Measurements from ENCODE around the gene ANO10. TPM values are rescaled to one million over a fixed set of nuclear protein-coding genes. Genes with fewer than 3 reads are reported as not detected.

ANO10 gene
- total and polyA plus RNA-seq, 4 donors: 19.0 to 46.8 (median 32.0) TPM

- ATAC-seq (ENCODE audit: low FRiP score) (no peak), DNase-seq (no peak)
- 84 to 86% methylated on average over 5 of the region's 5 CpGs for WGBS, 2 donors
- H3K9me3 ChIP-seq (ENCODE audit: control insufficient read depth, low read length): no peaks in the 10 kb centered on the region
- peaks cover 0 to 3% of the 10 kb centered on the region in 2 donors for H3K36me3 ChIP-seq (ENCODE audit: control insufficient read depth in 1 of 2, insufficient read depth in 2 of 2, low read length in 1 of 2)
- H3K4me1 ChIP-seq (ENCODE audit: control insufficient read depth in 1 of 2, insufficient read depth in 2 of 2, low read length in 2 of 2): no peaks in the 10 kb centered on the region
- intact Hi-C loops (cut with DNase I): no loop called here
- no peaks in the 10 kb centered on the region for H3K27me3 ChIP-seq (ENCODE audit: control insufficient read depth in 1 of 2, insufficient read depth in 2 of 2, low read length in 1 of 2)
- H3K4me3 ChIP-seq (ENCODE audit: low read length in 2 of 2): no peak overlapping the region
- H3K27ac ChIP-seq (ENCODE audit: low read depth in 1 of 2, low read length in 2 of 2): no peak overlapping the region
These were observed 108.9 kb downstream of the ANO10 start for GRCh38 chr3:43512754-43513404.

- no peaks in the 10 kb centered on the region for H3K4me1 ChIP-seq (ENCODE audit: control insufficient read depth in 1 of 2, insufficient read depth in 2 of 2, low read length in 2 of 2)
- H3K4me3 ChIP-seq (ENCODE audit: low read length in 2 of 2): no peak overlapping the region
- intact Hi-C loops (cut with DNase I): loop anchor here in 1 of 2 donors (10.0 kb wide), 1 partner anchor 342 kb away; no protein-coding TSS in a partner anchor
- 68 to 70% methylated on average over 4 of the region's 4 CpGs for WGBS, 2 donors
- H3K27me3 ChIP-seq (ENCODE audit: control insufficient read depth in 1 of 2, insufficient read depth in 2 of 2, low read length in 1 of 2): no peaks in the 10 kb centered on the region
- no peak for DNase-seq
- no peaks in the 10 kb centered on the region for H3K9me3 ChIP-seq (ENCODE audit: control insufficient read depth, low read length)
- H3K27ac ChIP-seq (ENCODE audit: low read depth in 1 of 2, low read length in 2 of 2): no peak overlapping the region
- H3K36me3 ChIP-seq (ENCODE audit: control insufficient read depth in 1 of 2, insufficient read depth in 2 of 2, low read length in 1 of 2): no peaks in the 10 kb centered on the region
- ATAC-seq (ENCODE audit: low FRiP score): no peak
These were observed 115.2 kb downstream of the ANO10 start for GRCh38 chr3:43506644-43507043.

- Histone ChIP-seq H3K9me3 (ENCODE audit: control insufficient read depth, low read length) (no peaks in the 10 kb centered on the region), H3K4me3 (ENCODE audit: low read length in 2 of 2) (no peak overlapping the region), H3K27ac (ENCODE audit: low read depth in 1 of 2, low read length in 2 of 2) (no peak overlapping the region), H3K4me1 (ENCODE audit: control insufficient read depth in 1 of 2, insufficient read depth in 2 of 2, low read length in 2 of 2) (no peaks in the 10 kb centered on the region), H3K27me3 (ENCODE audit: control insufficient read depth in 1 of 2, insufficient read depth in 2 of 2, low read length in 1 of 2) (no peaks in the 10 kb centered on the region), H3K36me3 (ENCODE audit: control insufficient read depth in 1 of 2, insufficient read depth in 2 of 2, low read length in 1 of 2) (no peaks in the 10 kb centered on the region)
- intact Hi-C loops (cut with DNase I): loop anchor here in 1 of 2 donors (10.0 kb wide), 1 partner anchor 341 kb away; no protein-coding TSS in a partner anchor
- 50 to 51% methylated on average over 3 of the region's 3 CpGs for WGBS, 2 donors
- ATAC-seq (ENCODE audit: low FRiP score) (no peak), DNase-seq (no peak)
These were observed 116.5 kb downstream of the ANO10 start for GRCh38 chr3:43505351-43505750.

- H3K27me3 ChIP-seq (ENCODE audit: control insufficient read depth in 1 of 2, insufficient read depth in 2 of 2, low read length in 1 of 2): no peaks in the 10 kb centered on the region
- H3K4me3 ChIP-seq (ENCODE audit: low read length in 2 of 2): no peak overlapping the region
- no peaks in the 10 kb centered on the region for H3K9me3 ChIP-seq (ENCODE audit: control insufficient read depth, low read length)
- 35 to 51% methylated on average over 2 of the region's 2 CpGs for WGBS, 2 donors
- intact Hi-C loops (cut with DNase I): loop anchor here in 1 of 2 donors (10.0 kb wide), 1 partner anchor 338 kb away; no protein-coding TSS in a partner anchor
- no peak for DNase-seq
- no peak for ATAC-seq (ENCODE audit: low FRiP score)
- no peaks in the 10 kb centered on the region for H3K36me3 ChIP-seq (ENCODE audit: control insufficient read depth in 1 of 2, insufficient read depth in 2 of 2, low read length in 1 of 2)
- no peaks in the 10 kb centered on the region for H3K4me1 ChIP-seq (ENCODE audit: control insufficient read depth in 1 of 2, insufficient read depth in 2 of 2, low read length in 2 of 2)
- H3K27ac ChIP-seq (ENCODE audit: low read depth in 1 of 2, low read length in 2 of 2): no peak overlapping the region
These were observed 118.6 kb downstream of the ANO10 start for GRCh38 chr3:43503067-43503728.

DNA sequence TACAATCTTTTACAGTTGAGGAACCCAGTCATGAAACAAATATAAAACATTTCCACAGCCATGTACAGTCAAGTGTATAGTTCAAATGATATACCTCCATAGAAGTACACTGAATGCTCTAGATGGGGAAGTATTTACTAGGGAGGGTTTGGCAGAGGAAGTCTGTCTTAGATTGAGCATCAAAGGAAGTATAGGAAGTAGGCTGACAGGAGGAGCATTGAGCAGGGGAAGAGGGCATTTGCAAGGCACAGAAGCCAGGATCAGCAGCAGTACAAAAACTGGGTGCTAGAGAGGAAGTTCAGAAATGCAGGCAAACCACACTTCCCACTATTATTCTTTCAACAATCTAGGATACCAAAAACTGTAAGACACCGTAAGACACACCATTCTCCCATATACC, 122.6 kb downstream of the ANO10 start:
- WGBS, 2 donors: 92 to 95% methylated on average over 1 of the region's 1 CpG
- intact Hi-C loops (cut with DNase I): loop anchor here in 1 of 2 donors (10.0 kb wide), 1 partner anchor 534 kb away; no protein-coding TSS in a partner anchor
- no peak overlapping the region for H3K4me3 ChIP-seq (ENCODE audit: low read length in 2 of 2)
- no peaks in the 10 kb centered on the region for H3K4me1 ChIP-seq (ENCODE audit: control insufficient read depth in 1 of 2, insufficient read depth in 2 of 2, low read length in 2 of 2)
- H3K36me3 ChIP-seq (ENCODE audit: control insufficient read depth in 1 of 2, insufficient read depth in 2 of 2, low read length in 1 of 2): no peaks in the 10 kb centered on the region
- H3K27me3 ChIP-seq (ENCODE audit: control insufficient read depth in 1 of 2, insufficient read depth in 2 of 2, low read length in 1 of 2): no peaks in the 10 kb centered on the region
- no peaks in the 10 kb centered on the region for H3K9me3 ChIP-seq (ENCODE audit: control insufficient read depth, low read length)
- ATAC-seq (ENCODE audit: low FRiP score): no peak
- DNase-seq: peak in 1 of 2 donors; percentile 59
- no peak overlapping the region for H3K27ac ChIP-seq (ENCODE audit: low read depth in 1 of 2, low read length in 2 of 2)

DNA sequence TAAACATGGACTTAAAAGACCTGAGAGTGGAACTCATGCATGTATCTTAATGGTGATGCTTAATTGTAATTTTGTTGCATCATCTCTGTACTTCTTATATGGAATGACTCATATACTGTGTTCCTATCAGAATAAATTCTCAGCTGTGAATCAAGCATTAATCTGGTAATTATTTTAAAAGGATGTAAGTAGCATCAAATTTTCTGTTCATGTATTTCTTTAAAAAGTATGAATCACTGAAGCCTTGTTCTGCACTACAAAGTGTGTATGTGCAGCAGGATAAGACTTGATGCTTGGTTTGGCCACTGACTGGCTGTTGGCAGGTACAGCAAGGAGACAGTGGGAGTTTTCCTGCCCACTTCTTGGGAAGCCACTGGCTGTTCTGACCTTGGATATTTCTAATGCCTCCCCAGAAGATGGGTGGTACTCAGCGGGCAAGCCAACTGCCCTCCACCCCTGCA, 123.9 kb downstream of the ANO10 start:
- ATAC-seq (ENCODE audit: low FRiP score): no peak
- no peak overlapping the region for H3K27ac ChIP-seq (ENCODE audit: low read depth in 1 of 2, low read length in 2 of 2)
- intact Hi-C loops (cut with DNase I): loop anchor here in 1 of 2 donors (10.0 kb wide), 1 partner anchor 533 kb away; no protein-coding TSS in a partner anchor

GRCh38 chr3:43497422-43497821, 124.4 kb downstream of the ANO10 start:
- Histone ChIP-seq H3K9me3 (ENCODE audit: control insufficient read depth, low read length) (no peaks in the 10 kb centered on the region), H3K27ac (ENCODE audit: low read depth in 1 of 2, low read length in 2 of 2) (no peak overlapping the region), H3K4me3 (ENCODE audit: low read length in 2 of 2) (no peak overlapping the region), H3K36me3 (ENCODE audit: control insufficient read depth in 1 of 2, insufficient read depth in 2 of 2, low read length in 1 of 2) (no peaks in the 10 kb centered on the region), H3K4me1 (ENCODE audit: control insufficient read depth in 1 of 2, insufficient read depth in 2 of 2, low read length in 2 of 2) (no peaks in the 10 kb centered on the region), H3K27me3 (ENCODE audit: control insufficient read depth in 1 of 2, insufficient read depth in 2 of 2, low read length in 1 of 2) (no peaks in the 10 kb centered on the region)
- DNase-seq (no peak), ATAC-seq (ENCODE audit: low FRiP score) (no peak)
- intact Hi-C loops (cut with DNase I): loop anchor here in 1 of 2 donors (10.0 kb wide), 1 partner anchor 533 kb away; no protein-coding TSS in a partner anchor

More for the DNA sequence above, 123.9 kb downstream of the ANO10 start:
- no peaks in the 10 kb centered on the region for H3K4me1 ChIP-seq (ENCODE audit: control insufficient read depth in 1 of 2, insufficient read depth in 2 of 2, low read length in 2 of 2)
- H3K27me3 ChIP-seq (ENCODE audit: control insufficient read depth in 1 of 2, insufficient read depth in 2 of 2, low read length in 1 of 2): no peaks in the 10 kb centered on the region
- no peak overlapping the region for H3K4me3 ChIP-seq (ENCODE audit: low read length in 2 of 2)
- DNase-seq: no peak
- 79 to 94% methylated on average over 1 of the region's 1 CpG for WGBS, 2 donors
- no peaks in the 10 kb centered on the region for H3K36me3 ChIP-seq (ENCODE audit: control insufficient read depth in 1 of 2, insufficient read depth in 2 of 2, low read length in 1 of 2)
- no peaks in the 10 kb centered on the region for H3K9me3 ChIP-seq (ENCODE audit: control insufficient read depth, low read length)

DNA sequence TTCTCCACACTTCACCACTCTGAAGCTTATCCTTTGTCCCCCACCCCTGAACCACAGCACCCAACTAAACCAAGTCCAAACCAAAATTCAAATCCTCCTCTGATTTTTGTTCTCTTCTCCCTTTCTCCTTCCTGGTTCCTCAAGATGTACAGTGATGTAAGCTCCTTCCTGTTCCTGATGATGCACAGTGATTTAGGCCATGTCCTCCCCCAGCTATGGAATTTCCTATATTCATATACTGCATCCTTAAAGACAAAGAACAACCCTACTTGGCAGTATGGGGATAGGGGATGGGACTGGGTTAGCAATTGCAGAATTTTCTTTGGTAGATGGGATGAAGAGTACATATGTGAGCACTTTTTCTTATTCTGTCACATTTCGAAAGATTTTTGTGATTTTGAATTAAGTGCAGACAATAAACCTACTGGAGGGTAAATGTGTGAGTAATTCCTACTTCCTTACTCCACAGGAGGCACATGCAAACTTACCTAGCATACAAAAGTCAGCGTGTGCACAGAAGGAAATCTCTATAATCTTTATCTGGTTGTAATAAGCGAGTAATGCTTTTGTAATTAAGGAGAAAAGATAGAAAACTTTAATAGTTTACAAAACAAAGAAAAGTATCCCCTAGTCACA, 125.0 kb downstream of the ANO10 start:
- Histone ChIP-seq H3K27me3 (ENCODE audit: control insufficient read depth in 1 of 2, insufficient read depth in 2 of 2, low read length in 1 of 2) (no peaks in the 10 kb centered on the region), H3K36me3 (ENCODE audit: control insufficient read depth in 1 of 2, insufficient read depth in 2 of 2, low read length in 1 of 2) (no peaks in the 10 kb centered on the region), H3K4me3 (ENCODE audit: low read length in 2 of 2) (no peak overlapping the region), H3K27ac (ENCODE audit: low read depth in 1 of 2, low read length in 2 of 2) (no peak overlapping the region), H3K4me1 (ENCODE audit: control insufficient read depth in 1 of 2, insufficient read depth in 2 of 2, low read length in 2 of 2) (no peaks in the 10 kb centered on the region), H3K9me3 (ENCODE audit: control insufficient read depth, low read length) (no peaks in the 10 kb centered on the region)
- ATAC-seq (ENCODE audit: low FRiP score) (no peak), DNase-seq (no peak)
- WGBS, 2 donors: 94 to 96% methylated on average over 3 of the region's 3 CpGs
- intact Hi-C loops (cut with DNase I): loop anchor here in 1 of 2 donors (10.0 kb wide), 1 partner anchor 532 kb away; no protein-coding TSS in a partner anchor

Measured in aorta (tissue), 5 donors.